HepG2 (cell line): Measurements from ENCODE around the gene UNC5A.

ENCODE experiments used
- ESRRA ChIP-seq: sonication (generic); formaldehyde crosslinking; IDR thresholded peaks from 2 replicates; pipeline ENCODE4 v1.5.1; 2020; ENCODE audit warnings: mild to moderate bottlenecking, low read depth, missing genetic modification reagents
- JUNB ChIP-seq: sonication (generic); formaldehyde crosslinking; IDR thresholded peaks from 2 replicates; pipeline ENCODE4 v1.8.0; 2022; ENCODE audit warnings: missing genetic modification reagents, mild to moderate bottlenecking, borderline replicate concordance
- NFE2 ChIP-seq: sonication (generic); formaldehyde crosslinking; IDR thresholded peaks from 2 replicates; pipeline ENCODE4 v1.4.0; 2020; ENCODE audit warnings: missing genetic modification reagents
- SMC3 ChIP-seq: IDR thresholded peaks from 2 replicates; pipeline ENCODE4 v1.6.1; 2011; ENCODE audit warnings: low read length, improper control_type of control experiment
- TAF15 ChIP-seq: fragments of 200-400 bp; formaldehyde crosslinking; IDR thresholded peaks from one replicate; pipeline ENCODE4 v1.6.1; 2018; ENCODE audit warnings: mild to moderate bottlenecking, low read depth, low read length; ENCODE audit not compliant: poor library complexity, severe bottlenecking
- ZNF331 ChIP-seq: sonication (generic); formaldehyde crosslinking; IDR thresholded peaks from 2 replicates; pipeline ENCODE4 v1.4.0; 2020; ENCODE audit warnings: missing genetic modification reagents
- TF ChIP-seq, protein P1 (sequence below): sonication (generic); formaldehyde crosslinking; IDR thresholded peaks from 2 replicates; pipeline ENCODE4 v1.8.0; 2022; ENCODE audit warnings: mild to moderate bottlenecking, missing genetic modification reagents, borderline replicate concordance
- TF ChIP-seq, protein P2 (sequence below): sonication (generic); formaldehyde crosslinking; IDR thresholded peaks from 2 replicates; pipeline ENCODE4 v1.4.0; 2020; ENCODE audit warnings: missing genetic modification reagents

DNA sequence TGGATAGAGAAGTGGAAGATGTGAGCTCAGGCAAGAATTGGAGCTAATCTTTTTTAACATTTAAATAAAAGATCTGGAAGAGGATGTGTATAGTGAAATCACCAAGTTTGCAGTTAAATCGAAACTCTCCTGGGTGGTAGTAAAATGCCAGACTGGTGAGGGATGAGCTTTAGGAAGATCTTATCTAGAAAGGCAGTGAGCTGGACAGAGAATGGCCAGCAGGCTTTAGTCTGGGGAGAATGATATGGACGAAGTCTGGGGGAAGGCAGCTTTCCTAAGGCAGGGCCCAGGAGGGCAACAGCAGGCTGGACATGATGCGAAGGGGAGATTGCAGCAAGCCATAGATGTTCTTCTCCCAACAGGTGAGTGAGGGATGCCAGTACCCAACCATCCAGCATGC lies 25.6 kb downstream of the UNC5A start:
- no peak for TF ChIP-seq ESRRA (CRISPR knock-in tag)
- no peak for TF ChIP-seq NFE2 (CRISPR knock-in tag)
- TF ChIP-seq, protein P1, sequence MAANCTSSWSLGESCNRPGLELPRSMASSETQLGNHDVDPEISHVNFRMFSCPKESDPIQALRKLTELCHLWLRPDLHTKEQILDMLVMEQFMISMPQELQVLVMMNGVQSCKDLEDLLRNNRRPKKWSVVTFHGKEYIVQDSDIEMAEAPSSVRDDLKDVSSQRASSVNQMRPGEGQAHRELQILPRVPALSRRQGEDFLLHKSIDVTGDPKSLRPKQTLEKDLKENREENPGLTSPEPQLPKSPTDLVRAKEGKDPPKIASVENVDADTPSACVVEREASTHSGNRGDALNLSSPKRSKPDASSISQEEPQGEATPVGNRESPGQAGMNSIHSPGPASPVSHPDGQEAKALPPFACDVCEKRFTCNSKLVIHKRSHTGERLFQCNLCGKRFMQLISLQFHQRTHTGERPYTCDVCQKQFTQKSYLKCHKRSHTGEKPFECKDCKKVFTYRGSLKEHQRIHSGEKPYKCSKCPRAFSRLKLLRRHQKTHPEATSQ (CRISPR knock-in tag): no peak
- no peak for TF ChIP-seq JUNB (CRISPR knock-in tag)
- TF ChIP-seq, protein P2, sequence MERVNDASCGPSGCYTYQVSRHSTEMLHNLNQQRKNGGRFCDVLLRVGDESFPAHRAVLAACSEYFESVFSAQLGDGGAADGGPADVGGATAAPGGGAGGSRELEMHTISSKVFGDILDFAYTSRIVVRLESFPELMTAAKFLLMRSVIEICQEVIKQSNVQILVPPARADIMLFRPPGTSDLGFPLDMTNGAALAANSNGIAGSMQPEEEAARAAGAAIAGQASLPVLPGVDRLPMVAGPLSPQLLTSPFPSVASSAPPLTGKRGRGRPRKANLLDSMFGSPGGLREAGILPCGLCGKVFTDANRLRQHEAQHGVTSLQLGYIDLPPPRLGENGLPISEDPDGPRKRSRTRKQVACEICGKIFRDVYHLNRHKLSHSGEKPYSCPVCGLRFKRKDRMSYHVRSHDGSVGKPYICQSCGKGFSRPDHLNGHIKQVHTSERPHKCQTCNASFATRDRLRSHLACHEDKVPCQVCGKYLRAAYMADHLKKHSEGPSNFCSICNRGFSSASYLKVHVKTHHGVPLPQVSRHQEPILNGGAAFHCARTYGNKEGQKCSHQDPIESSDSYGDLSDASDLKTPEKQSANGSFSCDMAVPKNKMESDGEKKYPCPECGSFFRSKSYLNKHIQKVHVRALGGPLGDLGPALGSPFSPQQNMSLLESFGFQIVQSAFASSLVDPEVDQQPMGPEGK (CRISPR knock-in tag): no peak
- TF ChIP-seq TAF15: no peak
- TF ChIP-seq SMC3: no peak
- no peak for TF ChIP-seq ZNF331
